HK-2 (cell line): ENCODE measurements around the gene ARF1.

Source experiments
- DNase-seq: peaks from one replicate; pipeline ENCODE4 v3.0.0-alpha.2; 2018; ENCODE audit not compliant: unreplicated experiment

ARF1 gene

DNA sequence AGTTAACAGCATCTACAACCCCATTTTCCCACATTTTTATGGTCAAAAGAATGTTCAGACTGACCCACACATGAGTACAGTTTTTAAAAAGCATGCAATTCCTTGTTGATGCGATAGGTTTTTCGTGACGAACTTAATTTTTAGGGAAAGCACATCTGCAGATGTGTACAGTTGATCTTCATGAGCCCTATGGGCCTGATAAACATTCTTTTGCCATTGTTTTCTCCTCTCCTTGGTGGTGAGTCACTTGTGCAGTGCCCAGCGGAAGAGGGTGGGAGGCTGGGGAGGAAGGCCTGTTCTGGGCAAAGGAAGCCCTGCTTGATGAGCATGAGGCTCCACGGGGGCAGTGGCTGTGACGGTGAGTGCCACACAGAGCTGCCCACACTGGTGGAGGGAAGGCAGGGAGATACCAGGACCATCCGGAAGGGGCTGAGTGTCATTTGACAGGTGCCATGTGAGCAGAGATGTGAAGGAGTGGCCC, 5.3 kb downstream of the ARF1 start:
- DNase-seq: peak; percentile 81

DNA sequence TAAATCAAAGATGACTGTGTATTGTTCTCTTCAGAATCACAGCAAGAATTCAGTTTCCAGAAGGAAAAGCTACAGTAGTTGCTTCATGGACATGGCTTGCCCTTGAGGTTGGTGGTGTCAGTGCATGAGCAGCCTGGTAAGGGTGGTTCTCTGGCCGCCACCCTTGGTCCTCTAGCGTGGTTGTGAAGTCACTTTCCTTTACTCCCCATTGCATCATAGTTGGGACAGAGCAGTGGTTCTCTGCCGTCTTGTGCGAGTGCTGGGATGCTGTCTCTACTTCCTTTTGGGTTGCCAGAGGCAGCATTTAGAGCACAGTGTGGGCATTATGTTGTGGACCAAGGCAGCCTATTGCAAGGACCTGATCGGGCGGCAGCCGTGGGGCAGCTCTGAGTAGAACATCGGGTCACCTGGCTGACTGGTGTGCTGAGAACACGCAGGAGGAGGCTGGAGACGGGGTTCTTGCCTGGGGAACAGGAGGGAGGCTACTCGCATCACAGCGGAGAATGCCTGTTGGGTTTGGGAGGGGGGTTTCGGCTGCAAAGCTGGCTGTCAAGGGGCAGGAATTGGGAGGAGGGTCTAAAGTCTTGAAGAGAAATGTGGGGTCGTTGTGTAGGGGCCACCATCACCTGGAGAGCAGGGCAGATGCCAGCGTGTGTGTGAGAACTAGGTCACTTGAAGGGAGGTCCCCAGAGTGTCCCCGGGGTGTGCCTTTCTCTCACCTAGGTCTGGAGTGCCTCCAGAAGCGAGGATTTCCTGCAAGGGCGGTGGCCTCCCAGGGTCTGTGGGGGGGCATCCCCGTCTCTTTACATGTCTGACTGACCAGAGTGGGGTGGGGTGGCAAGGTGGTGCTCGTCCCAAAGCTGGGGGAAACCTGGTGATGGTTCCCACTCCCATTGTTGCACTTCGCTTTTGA, 6.3 kb downstream of the ARF1 start:
- no peak for DNase-seq

DNA sequence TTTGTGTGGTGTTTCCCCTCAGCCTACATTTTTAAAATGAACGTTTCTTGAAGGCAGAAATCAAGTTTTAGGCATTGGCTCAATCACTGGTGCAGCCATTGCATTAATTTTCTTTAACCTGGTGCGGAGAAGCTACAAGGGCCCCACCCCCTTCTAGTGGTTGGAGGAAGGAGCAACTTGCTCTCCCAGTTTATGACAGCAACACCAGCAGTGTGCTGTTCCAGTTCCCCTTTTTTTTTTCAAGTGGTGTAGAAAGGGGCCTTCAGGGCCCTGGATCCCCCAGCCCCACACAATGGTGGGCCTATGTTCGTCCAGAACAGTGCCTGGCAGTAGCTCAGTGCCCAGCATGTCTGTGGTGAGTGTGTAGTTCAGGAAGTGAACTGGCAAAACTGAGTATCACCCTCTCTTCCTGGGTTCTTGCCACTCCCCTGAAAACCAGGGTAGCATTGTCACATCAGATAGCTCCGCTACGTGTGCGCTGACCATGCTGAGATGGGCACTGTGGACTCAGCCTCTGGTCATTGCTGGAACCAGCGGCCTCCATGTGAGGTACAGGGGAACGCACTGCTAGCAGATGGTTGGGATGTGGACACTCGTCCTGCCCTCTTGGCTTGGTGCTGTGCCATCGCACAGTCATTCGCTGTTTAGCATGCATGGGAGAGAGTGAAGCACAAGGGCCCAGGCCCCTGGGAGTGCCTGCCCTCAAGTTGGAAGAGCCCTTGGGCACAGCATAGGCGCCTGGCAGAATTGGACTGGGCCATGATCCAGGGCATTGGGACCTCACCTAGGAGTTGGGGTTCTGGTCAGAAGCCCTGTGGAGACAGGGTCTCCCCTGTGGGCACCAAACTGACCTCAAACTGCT, 7.2 kb downstream of the ARF1 start:
- no peak for DNase-seq

DNA sequence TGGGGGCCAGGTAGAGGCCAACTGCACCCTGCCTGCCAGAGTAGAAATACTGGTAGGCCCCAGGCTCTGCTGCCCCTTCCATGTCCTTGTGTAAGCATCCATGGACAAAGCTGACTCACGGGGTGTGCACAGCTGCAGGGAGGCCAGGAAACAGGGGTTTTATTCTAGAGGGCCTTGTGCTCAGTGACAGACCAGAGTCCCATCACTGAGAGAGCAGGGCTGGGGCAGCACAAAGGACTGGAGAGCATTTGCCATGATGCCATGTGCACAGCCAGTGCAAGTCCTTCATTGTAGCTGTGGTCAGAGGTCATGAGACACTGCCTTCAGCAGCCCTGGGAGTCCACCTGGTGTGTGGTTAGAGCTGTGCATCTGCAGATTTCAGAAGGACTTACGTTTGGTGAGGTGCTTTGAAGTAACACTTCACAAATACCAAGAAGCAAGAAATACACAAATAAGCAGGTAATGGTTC, 8.1 kb downstream of the ARF1 start:
- DNase-seq: no peak

DNA sequence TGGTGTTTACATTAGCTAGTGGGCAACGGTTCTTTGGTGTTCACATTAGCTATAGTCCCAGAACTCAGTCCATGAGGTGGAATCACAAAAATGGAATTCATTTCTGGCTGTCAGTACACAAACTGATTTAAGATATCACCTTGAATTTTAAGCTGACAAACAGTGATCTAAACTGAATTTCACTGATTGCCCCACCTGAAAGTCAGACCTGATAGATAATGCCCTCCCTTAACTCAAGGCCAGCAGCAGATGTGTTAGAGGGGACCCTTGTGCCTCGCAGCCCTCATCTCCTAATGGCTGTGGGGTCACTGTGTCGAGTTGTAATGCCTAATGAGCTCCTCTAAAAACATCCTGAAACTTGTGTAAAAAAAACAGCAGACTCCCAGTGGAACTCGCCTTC, 8.6 kb downstream of the ARF1 start:
- no peak for DNase-seq

DNA sequence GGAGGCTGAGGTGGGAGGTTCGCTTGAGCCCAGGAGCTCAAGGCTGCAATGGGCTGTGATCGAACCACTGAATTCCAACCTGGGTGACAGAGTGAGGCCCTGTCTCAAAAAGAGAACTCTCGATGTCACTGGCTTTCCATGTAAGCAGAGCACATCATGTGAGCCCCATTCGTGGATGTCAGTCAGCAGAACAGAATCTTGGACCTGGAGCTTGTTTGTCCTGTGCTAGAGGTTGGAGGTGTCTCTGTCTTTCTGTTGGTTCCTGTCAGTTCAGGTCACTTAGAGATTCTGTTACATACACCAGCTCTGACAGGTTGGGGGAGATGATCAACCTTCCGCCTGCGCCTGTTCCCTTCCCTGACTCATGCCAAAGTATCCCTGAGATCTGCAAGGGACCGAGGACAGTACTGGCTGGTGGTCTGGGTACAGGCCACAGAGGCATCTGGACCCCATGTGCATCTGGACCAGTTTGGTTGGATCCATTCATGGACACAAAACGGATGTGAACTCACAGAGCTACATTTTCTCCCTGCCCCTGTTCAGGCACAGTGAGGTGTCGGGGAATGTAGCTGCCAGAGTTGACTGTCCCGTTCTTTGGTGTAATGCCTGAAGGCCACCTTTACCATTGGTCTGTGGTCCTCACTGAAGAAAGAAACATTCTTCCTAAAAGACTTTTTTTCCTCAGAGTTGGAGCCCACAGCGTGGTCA, 10.0 kb downstream of the ARF1 start:
- no peak for DNase-seq

DNA sequence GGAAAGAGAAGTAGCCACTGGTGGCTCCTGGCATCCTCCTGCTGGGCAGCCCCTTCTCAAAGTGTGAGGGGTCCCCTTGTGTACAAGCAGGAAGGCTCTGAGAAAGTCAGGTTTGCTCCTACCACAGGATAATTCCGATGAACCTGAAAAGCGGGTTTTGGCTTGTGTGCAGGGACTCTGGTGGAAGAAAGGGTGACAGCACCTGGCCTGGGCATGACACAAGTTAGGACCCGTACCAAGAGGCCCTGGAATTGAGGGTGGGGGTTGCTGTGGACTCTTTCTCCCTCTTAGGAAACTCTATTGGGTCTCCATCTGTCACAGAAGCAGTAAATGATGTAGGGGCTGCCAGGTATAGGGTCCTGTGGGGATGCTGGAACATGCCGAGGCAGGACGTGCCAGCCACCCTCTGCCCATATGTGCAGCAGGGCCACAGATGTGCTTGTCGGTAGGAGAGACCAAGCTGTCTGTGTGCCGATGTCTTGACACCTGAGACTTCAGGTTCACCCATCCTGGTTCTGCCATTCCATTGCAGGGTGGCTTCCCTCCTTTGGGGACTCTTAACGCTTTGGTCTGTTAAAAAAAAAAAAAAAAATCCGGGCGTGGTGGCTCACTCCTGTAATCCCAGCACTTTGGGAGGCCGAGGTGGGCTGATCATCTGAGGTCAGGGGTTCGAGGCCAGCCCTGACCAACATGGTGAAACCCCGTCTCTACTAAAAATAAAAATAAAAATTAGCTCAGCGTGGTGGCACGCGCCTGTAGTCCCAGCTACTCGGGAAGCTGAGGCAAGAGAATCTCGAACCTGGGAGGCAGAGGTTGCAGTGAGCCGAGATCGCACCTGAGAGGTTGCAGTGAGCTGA, 10.8 kb downstream of the ARF1 start:
- DNase-seq: no peak

DNA sequence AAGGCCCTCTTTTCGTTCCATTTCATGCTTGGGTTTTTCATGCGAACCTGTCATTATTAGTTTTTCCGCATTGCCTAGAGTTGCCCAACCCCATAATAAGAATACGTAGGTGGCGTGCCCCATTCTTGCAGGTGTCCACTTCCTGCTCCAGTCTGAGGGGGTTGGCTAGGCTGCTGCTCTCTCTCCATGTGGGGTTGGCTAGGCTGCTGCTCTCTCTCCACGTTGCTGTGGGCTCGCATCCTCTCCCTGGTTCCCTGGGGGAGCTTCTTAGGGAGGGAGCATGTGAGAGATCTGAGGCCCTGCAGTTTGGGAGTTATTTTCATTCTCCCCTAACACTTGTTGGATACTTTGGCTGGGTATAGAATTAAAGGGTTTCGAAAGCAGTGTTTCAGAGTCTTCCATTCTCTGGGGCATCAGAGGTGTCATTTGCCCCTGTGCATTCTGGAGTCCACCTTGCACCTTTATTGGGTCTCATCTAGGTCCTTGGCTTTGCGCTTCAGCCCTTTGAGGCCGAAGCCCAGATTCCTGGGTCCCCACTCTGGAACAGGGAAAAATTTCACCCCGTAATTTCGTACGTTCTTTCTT, 12.0 kb downstream of the ARF1 start:
- no peak for DNase-seq

DNA sequence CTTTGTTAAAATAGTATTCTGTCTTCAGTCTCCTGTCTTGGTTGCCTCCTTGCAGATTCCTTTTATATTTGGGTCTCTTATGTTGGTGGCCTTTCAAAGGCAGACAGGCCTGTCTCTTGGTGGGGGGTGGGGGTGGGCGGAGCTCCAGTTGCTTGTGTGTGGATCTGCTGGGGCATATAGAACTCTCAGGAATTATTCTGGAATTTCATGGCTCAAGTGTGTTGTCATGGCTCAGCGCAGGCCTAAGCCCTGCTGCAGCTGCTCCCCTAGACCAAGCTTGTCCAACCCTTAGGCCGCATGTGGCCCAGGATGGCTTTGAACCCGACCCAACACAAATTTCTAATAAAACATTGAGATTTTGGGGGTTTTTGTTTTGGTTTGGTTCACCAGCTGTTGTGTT, 12.7 kb downstream of the ARF1 start:
- no peak for DNase-seq

DNA sequence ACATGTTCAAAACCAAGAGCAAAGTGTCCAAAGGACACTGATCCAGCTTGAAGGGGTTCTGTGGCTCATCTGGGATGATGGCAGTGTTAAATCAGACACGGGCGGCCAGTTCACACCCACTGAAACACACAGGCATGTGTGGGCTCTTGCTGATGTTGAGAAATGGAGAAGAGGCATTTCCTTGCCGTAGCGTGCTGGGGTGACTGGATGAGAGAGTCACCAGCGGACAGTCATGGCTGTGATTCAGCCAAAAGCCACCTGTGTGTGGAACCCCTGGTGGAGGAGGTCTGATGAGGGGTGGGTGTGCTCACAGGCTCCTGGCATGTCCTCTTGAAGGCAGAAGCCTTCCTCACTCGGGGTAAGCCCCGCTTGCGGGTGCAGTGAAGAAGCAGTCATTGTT, 13.4 kb downstream of the ARF1 start:
- DNase-seq: peak; percentile 1

DNA sequence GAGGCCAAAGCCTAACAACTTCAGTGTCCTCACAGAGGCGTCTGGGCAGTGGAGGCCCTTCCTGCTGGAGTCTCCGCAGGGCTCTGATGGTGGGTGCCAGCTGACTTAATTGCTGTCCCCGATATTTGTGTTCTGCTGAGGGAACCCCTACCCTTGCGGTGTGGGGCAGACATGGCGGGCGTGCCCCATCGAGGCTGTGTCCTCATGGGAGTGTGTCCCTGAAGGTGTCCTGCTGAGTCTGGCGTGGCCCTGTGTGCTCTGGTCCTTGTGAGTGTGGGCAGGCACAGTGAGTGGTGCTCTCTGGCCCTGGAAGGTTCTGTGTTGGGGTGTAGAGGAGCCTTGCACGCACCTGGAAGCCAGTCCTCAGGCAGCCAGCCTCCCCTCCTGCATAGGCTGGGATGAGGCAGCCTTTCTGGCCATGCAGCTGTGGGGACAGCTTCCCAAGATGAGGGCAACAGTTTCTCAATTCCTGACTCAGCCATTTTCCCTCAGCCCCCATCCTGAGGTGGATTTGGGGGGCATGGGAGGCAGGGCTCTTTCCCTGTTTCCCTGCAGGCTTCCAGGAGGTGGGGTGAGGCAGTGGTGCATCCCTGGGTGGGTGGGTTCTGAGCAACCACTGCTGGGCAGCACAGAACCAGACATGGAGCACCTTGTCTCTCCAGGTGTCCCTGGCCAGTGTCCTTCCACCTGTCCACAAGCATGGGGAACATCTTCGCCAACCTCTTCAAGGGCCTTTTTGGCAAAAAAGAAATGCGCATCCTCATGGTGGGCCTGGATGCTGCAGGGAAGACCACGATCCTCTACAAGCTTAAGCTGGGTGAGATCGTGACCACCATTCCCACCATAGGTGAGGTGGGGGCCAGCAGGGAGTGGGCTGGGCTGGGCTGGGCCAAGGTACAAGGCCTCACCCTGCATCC, 14.2 kb downstream of the ARF1 start:
- DNase-seq: no peak

DNA sequence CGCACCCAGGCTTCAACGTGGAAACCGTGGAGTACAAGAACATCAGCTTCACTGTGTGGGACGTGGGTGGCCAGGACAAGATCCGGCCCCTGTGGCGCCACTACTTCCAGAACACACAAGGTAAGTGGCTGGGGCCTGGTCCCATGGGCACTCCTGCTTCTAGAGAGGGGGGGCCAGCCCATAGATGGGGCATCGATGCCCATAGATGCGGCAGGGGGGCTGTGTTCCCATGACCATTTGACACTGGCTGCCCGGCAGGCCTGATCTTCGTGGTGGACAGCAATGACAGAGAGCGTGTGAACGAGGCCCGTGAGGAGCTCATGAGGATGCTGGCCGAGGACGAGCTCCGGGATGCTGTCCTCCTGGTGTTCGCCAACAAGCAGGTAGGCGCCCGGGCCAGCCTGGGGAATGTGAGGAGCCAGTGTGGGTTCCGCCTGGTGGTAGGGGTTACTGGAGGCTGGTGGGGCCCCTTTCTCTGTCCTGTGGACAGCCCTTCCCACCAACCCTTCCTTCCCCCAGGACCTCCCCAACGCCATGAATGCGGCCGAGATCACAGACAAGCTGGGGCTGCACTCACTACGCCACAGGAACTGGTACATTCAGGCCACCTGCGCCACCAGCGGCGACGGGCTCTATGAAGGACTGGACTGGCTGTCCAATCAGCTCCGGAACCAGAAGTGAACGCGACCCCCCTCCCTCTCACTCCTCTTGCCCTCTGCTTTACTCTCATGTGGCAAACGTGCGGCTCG, 15.0 kb downstream of the ARF1 start:
- DNase-seq: peak; percentile 8

DNA sequence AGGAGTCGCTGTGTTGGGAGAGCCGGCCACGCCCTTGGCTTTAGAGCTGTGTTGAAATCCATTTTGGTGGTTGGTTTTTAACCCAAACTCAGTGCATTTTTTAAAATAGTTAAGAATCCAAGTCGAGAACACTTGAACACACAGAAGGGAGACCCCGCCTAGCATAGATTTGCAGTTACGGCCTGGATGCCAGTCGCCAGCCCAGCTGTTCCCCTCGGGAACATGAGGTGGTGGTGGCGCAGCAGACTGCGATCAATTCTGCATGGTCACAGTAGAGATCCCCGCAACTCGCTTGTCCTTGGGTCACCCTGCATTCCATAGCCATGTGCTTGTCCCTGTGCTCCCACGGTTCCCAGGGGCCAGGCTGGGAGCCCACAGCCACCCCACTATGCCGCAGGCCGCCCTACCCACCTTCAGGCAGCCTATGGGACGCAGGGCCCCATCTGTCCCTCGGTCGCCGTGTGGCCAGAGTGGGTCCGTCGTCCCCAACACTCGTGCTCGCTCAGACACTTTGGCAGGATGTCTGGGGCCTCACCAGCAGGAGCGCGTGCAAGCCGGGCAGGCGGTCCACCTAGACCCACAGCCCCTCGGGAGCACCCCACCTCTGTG, 15.9 kb downstream of the ARF1 start:
- DNase-seq: no peak

DNA sequence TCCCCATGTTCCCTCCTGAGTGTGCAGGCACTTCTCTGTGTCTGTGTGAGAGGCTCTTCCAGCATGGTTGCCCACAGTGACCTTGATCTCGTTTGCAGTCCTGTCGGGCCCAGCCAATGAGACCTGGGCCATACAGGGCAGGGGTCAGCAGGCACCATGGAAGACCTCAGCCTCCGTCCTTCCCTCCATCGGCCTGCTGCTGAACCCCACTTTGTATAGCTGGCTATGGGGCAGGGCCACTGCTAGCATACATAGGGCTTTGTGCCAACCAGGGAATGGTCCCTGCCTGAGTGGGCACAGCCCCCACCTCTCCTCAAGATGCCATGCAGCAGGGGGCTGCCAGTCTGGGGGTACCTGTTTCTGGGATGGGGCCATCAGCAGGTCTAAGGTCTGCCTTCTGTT, 16.8 kb downstream of the ARF1 start:
- no peak for DNase-seq

DNA sequence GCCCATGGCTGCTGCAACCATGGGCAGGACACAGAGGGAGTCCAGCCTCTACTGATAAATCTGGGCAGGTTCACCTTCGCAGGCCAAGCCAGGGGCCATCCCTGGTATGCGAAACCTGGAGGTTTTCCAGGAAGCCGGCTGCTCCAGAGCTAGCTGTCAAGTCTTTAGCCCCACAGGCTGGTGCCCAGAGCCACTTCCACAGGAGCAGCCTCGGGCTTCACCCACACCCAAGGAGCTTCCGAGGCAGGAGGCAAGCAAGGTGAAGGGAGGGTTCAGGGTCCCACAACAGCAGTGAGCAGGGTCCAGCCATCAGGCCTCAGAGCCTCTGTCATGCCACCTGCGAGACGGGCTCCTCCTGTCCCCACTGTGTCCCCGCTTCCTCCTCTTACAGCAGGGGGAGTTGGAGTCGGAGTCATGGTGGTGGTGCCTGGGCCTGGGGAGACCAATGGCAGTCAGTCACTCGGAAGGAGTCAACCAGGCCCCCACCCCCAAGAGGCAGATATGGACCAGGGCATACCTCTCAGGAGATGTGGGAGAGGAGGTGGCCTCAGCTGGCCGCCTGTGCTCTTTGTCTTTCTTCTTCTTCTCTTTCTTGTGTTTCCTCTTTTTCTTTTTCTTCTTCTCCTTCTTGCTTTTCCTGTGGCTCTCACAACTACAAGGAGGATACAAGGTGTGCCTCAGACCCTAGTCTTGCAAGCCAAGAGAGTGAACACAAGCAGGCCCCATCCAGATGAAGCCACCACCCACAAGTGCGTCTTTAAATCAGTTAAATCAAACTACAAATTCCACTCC, 18.5 kb downstream of the ARF1 start:
- no peak for DNase-seq

DNA sequence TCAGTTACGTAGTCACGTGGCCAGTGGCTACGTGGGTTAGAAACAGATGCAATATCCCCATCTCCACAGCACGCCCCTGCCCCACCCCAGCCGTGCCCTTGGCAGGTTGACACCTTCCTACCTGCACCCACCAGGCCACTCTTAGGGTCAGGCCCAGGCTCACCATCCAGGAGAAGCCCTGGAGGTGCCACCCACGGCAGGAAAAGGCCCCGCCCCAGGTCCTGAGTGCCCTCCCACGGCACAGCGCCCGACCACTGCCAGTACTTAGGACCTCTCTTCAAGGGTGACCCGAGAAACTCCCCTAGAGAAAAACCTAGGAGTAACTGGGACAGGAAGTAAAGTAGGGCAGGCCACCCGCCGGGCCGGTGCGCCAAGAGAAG, 19.1 kb downstream of the ARF1 start:
- DNase-seq: no peak

DNA sequence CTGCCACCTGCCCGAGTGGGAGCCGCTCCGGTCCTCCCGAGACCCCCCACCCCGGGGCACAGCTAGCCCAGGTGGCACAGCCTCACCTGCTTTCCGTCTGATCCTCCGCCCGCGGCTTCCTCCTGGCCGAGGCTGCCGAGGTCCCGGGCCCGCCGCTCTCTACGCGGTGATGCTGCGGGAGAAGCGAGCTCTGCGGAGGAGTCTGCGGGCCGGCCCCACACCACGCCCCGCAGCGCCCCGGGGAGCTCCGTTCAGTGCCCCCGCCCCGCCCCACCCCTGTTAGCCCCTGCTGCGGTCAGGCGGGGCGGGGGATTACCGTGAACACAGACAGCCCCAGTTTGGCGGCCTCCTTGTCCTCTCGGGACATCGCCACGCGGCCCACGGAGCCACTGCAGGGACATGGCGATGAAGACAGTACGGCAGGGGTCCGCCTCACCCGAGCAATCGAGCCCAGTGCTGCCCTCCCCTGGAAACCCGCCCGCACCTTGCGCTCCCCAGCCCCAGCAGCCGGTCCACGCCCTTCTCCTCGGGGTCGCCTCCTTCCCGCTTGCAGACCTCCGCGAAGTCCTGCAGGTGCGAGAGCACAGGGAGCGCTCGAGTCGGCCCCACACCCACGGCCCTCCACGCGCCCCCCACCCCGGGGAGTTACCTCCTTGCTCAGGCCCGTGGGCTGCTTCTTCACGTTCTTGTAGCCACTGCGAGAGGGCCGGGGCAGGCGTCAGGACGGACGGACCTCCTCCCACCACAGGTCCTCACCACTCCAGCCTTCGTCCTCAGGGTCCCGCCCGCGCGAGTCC, 19.7 kb downstream of the ARF1 start:
- peak; percentile 76 for DNase-seq
